HG03432 (cell line): Measurements from ENCODE around the gene SLC35B1.
"Not testable (repeated sequence)": the region's sequence is repeated elsewhere in the genome, so short reads cannot be mapped to it uniquely, and the experiment has no call there.

Experiments used
- ATAC-seq: cut with Tn5 transposase; IDR thresholded peaks from one replicate; pipeline ENCODE4 v1.9.1; 2021; ENCODE audit warnings: mild to moderate bottlenecking, moderate library complexity; ENCODE audit not compliant: unreplicated experiment

Gene SLC35B1

GRCh38 chr17:49673679-49674078, 34.1 kb downstream of the SLC35B1 start:
- ATAC-seq = not testable (repeated sequence)

GRCh38 chr17:49670641-49671040, 37.1 kb downstream of the SLC35B1 start:
- ATAC-seq = no peak

GRCh38 chr17:49670002-49670401, 37.8 kb downstream of the SLC35B1 start:
- ATAC-seq = no peak

GRCh38 chr17:49667854-49668253, 39.9 kb downstream of the SLC35B1 start:
- ATAC-seq = no peak

GRCh38 chr17:49664706-49665211, 43.0 kb downstream of the SLC35B1 start:
- ATAC-seq = no peak

- ATAC-seq = no peak
These were observed 47.9 kb downstream of the SLC35B1 start for GRCh38 chr17:49659661-49660382.

- no peak for ATAC-seq
These were observed 51.5 kb downstream of the SLC35B1 start for GRCh38 chr17:49656247-49656646.
